A673 (cell line): ENCODE data around the gene RGMA. TPM values are rescaled to one million over a fixed set of nuclear protein-coding genes. Genes with fewer than 3 reads are reported as not detected.

Source experiments
- BruUV-seq: library from RNA; stranded (reverse); fragments of 400-500 nt; replicated peaks from 2 replicates; lab custom pipeline; 2021; lab: Mats Ljungman, UMichigan
- CTCF ChIA-PET: fragments of 300-600 bp; sonication (Branson Sonifier 250); formaldehyde crosslinking; loops from one replicate; lab custom pipeline; 2022; ENCODE audit warnings: antibody characterized with exemption; lab: Charles Lee
- POLR2A ChIA-PET: fragments of 300-600 bp; sonication (Branson Sonifier 250); formaldehyde crosslinking; loops from one replicate; lab custom pipeline; 2022; ENCODE audit warnings: antibody characterized with exemption; ENCODE audit not compliant: low non-redundant PET; lab: Charles Lee
- DNase-seq: peaks from one replicate; pipeline ENCODE4 v3.0.0-alpha.2; 2015; ENCODE audit warnings: low spot score
- H3K27ac ChIP-seq: fragments of 200-600 bp; sonication (generic); 2 replicates; pipeline ENCODE4 v1.5.1; 2016; ENCODE audit warnings: mixed run types, low read depth, mild to moderate bottlenecking, mixed read lengths, antibody characterized with exemption, low read length; ENCODE audit not compliant: poor library complexity, severe bottlenecking
- H3K27me3 ChIP-seq: fragments of 200-600 bp; sonication (generic); replicated peaks from 2 replicates; pipeline ENCODE4 v1.6.1; 2017; ENCODE audit warnings: mixed run types, low read depth, mild to moderate bottlenecking, mixed read lengths, antibody characterized with exemption, low read length; ENCODE audit not compliant: insufficient read depth, poor library complexity
- H3K36me3 ChIP-seq: fragments of 200-600 bp; sonication (generic); 2 replicates; pipeline ENCODE4 v1.6.1; 2016; ENCODE audit warnings: mixed run types, mild to moderate bottlenecking, mixed read lengths, antibody characterized with exemption, low read length; ENCODE audit not compliant: insufficient read depth, poor library complexity, severe bottlenecking
- H3K4me1 ChIP-seq: fragments of 200-600 bp; sonication (generic); 2 replicates; pipeline ENCODE4 v1.6.1; 2017; ENCODE audit warnings: mixed run types, mild to moderate bottlenecking, mixed read lengths, antibody characterized with exemption, low read length; ENCODE audit not compliant: insufficient read depth, poor library complexity, severe bottlenecking
- H3K4me3 ChIP-seq: fragments of 200-600 bp; sonication (generic); 2 replicates; pipeline ENCODE4 v1.5.1; 2016; ENCODE audit warnings: low read depth, mixed run types, mild to moderate bottlenecking, mixed read lengths, low read length; ENCODE audit not compliant: poor library complexity, severe bottlenecking
- H3K9me3 ChIP-seq: fragments of 200-600 bp; sonication (generic); 2 replicates; pipeline ENCODE4 v1.6.1; 2016; ENCODE audit warnings: mixed run types, low read depth, mild to moderate bottlenecking, mixed read lengths, antibody characterized with exemption, low read length; ENCODE audit not compliant: poor library complexity, severe bottlenecking
- CTCF ChIP-seq: fragments of 300-800, 200-600 bp; sonication (generic); conservative IDR thresholded peaks from 2 replicates; pipeline ENCODE4 v1.5.1; 2017; ENCODE audit warnings: low read depth, mild to moderate bottlenecking, antibody characterized with exemption, low read length, moderate library complexity, mixed read lengths
- EZH2 ChIP-seq: fragments of 200-600 bp; sonication (generic); IDR thresholded peaks from 2 replicates; pipeline ENCODE4 v1.6.1; 2017; ENCODE audit warnings: borderline replicate concordance, low read depth, mild to moderate bottlenecking, mixed read lengths, antibody characterized with exemption, low read length; ENCODE audit not compliant: poor library complexity, severe bottlenecking
- intact Hi-C: fragments of 100-400 bp; cut with micrococcal nuclease; formaldehyde crosslinking; loops from one replicate; pipeline ENCODE4 v1.10.0; 2022; ENCODE audit not compliant: unreplicated experiment
- total RNA-seq: library from RNA; stranded (reverse); gene quantifications from 2 replicates; pipeline ENCODE4 v1.2.3, GENCODE V29; 2021

The RGMA gene
- total RNA-seq, 1 experiment from 2014 or later = 5.0 TPM

GRCh38 chr15:93070551-93071296 is 18.3 kb downstream of the RGMA start:
- no peak for DNase-seq
- Histone ChIP-seq H3K27ac (no peak overlapping the region), H3K4me1 (peaks cover 13% of the 10 kb centered on the region), H3K36me3 (no peaks in the 10 kb centered on the region), H3K4me3 (peak overlapping the region; percentile 64), H3K9me3 (no peaks in the 10 kb centered on the region), H3K27me3 (no peaks in the 10 kb centered on the region)
- no TSS peak for BruUV-seq
- no peak for TF ChIP-seq CTCF
- no peak for TF ChIP-seq EZH2
- intact Hi-C loops = no loop called here
- CTCF ChIA-PET = no interaction called here
- POLR2A ChIA-PET = no interaction called here

- Histone ChIP-seq H3K36me3 (no peaks in the 10 kb centered on the region), H3K27ac (no peak overlapping the region), H3K9me3 (no peaks in the 10 kb centered on the region), H3K4me3 (no peak overlapping the region), H3K4me1 (peaks cover 13% of the 10 kb centered on the region), H3K27me3 (no peaks in the 10 kb centered on the region)
- no peak for TF ChIP-seq EZH2
- TF ChIP-seq CTCF = no peak
- no peak for DNase-seq
- intact Hi-C loops = no loop called here
- CTCF ChIA-PET = no interaction called here
- BruUV-seq = no TSS peak
- POLR2A ChIA-PET = interaction anchor here (0.6 kb wide), 1 partner anchor 11 kb away, joined by 3 read pairs; no protein-coding TSS in a partner anchor
These were observed 18.9 kb downstream of the RGMA start for GRCh38 chr15:93070132-93070531.

- Histone ChIP-seq H3K4me1 (peaks cover 13% of the 10 kb centered on the region), H3K9me3 (no peaks in the 10 kb centered on the region), H3K36me3 (no peaks in the 10 kb centered on the region), H3K4me3 (no peak overlapping the region), H3K27ac (no peak overlapping the region), H3K27me3 (no peaks in the 10 kb centered on the region)
- no TSS peak for BruUV-seq
- CTCF ChIA-PET = no interaction called here
- TF ChIP-seq EZH2 (no peak), CTCF (no peak)
- intact Hi-C loops = no loop called here
- POLR2A ChIA-PET = no interaction called here
- peak; percentile 8 for DNase-seq
These were observed 20.3 kb downstream of the RGMA start for GRCh38 chr15:93068581-93069199.
